NCI-H128 (cell line): Measurements from ENCODE around the gene NLRC3.
"Not testable (repeated sequence)": the region's sequence is repeated elsewhere in the genome, so short reads cannot be mapped to it uniquely, and the experiment has no call there.

Source experiments
- DNase-seq: peaks from one replicate; lab custom pipeline; 2025; ENCODE audit not compliant: unreplicated experiment; lab: John Stamatoyannopoulos, UW

Gene NLRC3

GRCh38 chr16:3577302-3577752 lies at the start of gene NLRC3:
Gene NLRC3 (minus strand): TSS chr16:3577403. CDS start chr16:3565036, 12,367 bp downstream.
- no peak for DNase-seq

GRCh38 chr16:3625911-3626732 lies 48.9 kb upstream of the NLRC3 start:
- no peak for DNase-seq

- DNase-seq = no peak
Measured at GRCh38 chr16:3625331-3625730, 48.1 kb upstream of the NLRC3 start.

GRCh38 chr16:3623642-3624041 lies 46.4 kb upstream of the NLRC3 start:
- no peak for DNase-seq

GRCh38 chr16:3618769-3619141 lies 41.6 kb upstream of the NLRC3 start:
- DNase-seq = no peak

GRCh38 chr16:3612510-3613466 lies 35.6 kb upstream of the NLRC3 start:
- DNase-seq = no peak

GRCh38 chr16:3611146-3611975 lies 34.2 kb upstream of the NLRC3 start, which contains the start of gene SLX4:
Gene SLX4 (minus strand): TSS chr16:3611606. CDS start chr16:3608964, 2,642 bp downstream.
- peak; percentile 75 for DNase-seq

- no peak for DNase-seq
Measured at GRCh38 chr16:3610698-3611145, 33.5 kb upstream of the NLRC3 start.

- no peak for DNase-seq
Measured at GRCh38 chr16:3609895-3610697, 32.9 kb upstream of the NLRC3 start.

- DNase-seq = not testable (repeated sequence)
Measured at GRCh38 chr16:3608976-3609375, 31.8 kb upstream of the NLRC3 start.

- no peak for DNase-seq
Measured at GRCh38 chr16:3608069-3608468, 30.9 kb upstream of the NLRC3 start.

GRCh38 chr16:3607634-3608033 lies 30.4 kb upstream of the NLRC3 start:
- no peak for DNase-seq

- DNase-seq = no peak
Measured at GRCh38 chr16:3607161-3607560, 30.0 kb upstream of the NLRC3 start.

- no peak for DNase-seq
Measured at GRCh38 chr16:3606441-3606840, 29.2 kb upstream of the NLRC3 start.

GRCh38 chr16:3602320-3602653 lies 25.1 kb upstream of the NLRC3 start:
- DNase-seq = no peak

- no peak for DNase-seq
Measured at GRCh38 chr16:3601614-3602319, 24.6 kb upstream of the NLRC3 start.

GRCh38 chr16:3599922-3600321 lies 22.7 kb upstream of the NLRC3 start:
- DNase-seq = no peak

GRCh38 chr16:3599121-3599520 lies 21.9 kb upstream of the NLRC3 start:
- DNase-seq = no peak

- no peak for DNase-seq
Measured at GRCh38 chr16:3598236-3598635, 21.0 kb upstream of the NLRC3 start.
